ENCODE measurements around the gene RHEX. TPM values are rescaled to one million over a fixed set of nuclear protein-coding genes. Genes with fewer than 3 reads are reported as not detected.

RHEX gene
- total RNA-seq, 1 donor from 2014 or later, result 0.43 TPM

DNA sequence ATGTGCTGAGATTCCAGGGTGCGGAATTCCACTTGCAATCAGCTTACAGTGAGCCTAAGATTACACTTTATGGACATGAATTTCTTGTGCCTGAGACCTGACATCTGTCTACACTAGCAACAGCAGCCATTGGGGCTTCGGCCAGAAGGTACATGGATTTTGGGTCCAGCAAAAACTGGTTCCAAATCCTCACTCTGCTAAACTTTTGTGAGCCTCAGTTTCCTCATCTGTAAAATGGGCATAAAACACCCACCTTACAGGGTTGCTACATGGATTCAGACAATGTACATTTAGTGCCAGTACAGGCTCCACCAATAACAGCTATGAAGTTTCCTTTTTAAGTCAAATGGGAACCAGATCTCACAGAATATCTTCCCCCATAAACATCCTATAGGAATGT lies 30.8 kb downstream of the RHEX start:
- ATAC-seq (no peak), DNase-seq (ENCODE audit: low spot score) (no peak)

DNA sequence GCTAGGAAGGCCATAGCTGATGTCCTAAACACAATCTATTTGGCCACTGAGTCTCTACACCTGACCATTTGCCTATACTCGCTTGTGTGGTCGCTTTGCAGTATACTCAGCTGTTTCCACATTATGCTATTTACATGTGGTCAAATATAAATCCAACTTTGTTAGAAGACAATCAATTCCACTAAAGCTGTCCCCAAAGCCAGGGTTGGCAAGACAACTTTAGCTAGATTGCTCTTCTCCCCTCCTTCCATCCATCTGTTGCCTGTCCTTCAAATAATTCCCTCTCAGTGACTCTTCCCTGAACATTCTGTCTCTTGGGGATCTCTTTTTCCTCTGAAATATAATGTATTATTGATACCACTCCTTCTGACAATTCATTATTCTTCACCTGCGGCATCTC lies 34.1 kb downstream of the RHEX start:
- ATAC-seq (no peak), DNase-seq (ENCODE audit: low spot score) (no peak)

DNA sequence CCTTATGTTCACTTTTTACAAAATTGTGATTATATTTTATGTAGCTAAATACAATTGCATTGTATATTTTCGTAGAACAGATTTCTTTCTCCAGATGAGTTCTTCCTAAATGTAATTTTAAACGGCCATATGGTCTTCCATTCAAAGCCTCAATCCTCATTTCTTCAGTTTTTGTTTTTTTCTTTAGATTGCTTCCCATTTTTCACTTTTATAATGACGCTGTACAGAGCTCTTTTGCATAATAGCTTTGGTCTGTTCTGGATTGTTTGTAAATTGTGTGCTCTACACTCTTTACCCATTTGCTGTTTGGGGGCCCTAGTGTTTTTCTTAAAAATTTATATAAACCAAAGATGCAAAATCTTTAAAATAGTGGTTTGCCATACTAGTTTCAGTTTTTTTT lies 36.4 kb downstream of the RHEX start:
- no peak for DNase-seq (ENCODE audit: low spot score)

DNA sequence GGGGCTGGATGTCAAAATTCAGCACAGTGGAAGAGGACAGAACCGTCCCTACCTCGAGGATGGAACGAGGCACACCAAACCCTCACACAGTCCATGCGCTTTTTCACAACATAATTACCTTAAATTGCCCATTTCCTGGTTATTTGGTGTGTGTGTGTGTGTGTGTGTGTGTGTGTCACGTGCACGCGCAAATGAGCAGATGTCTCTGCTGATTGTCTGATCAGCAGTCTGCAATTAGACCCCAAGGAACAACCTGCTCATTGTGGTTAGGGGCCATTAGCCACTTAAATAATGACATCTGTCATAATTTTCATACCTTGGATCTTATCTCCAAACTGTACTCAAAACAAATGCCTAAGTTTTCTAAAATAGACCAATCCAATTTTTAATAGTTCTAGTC lies 41.1 kb downstream of the RHEX start:
- DNase-seq (ENCODE audit: low spot score), result no peak
- ATAC-seq, result no peak

More for the DNA sequence above, 36.4 kb downstream of the RHEX start:
- no peak for ATAC-seq

DNA sequence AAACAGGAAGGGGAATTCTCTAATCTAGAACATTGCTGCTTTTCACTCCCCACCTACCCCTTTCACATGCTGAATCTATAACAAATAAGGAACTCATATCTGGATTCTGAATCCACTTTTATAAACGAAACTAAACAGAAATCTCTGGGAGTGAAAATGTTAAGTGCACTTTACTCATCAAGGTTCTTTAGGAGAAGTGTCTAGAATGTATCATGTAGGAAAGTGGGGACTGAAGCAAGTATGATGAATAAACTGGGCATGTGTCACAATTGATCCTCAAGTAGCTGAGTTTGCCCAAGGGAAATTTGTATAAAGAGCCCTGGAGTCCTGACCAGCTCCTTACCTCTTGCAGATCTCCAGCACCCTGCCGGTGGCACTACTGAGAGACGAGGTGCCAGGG lies 44.4 kb downstream of the RHEX start:
- no peak for DNase-seq (ENCODE audit: low spot score)
- no peak for ATAC-seq

DNA sequence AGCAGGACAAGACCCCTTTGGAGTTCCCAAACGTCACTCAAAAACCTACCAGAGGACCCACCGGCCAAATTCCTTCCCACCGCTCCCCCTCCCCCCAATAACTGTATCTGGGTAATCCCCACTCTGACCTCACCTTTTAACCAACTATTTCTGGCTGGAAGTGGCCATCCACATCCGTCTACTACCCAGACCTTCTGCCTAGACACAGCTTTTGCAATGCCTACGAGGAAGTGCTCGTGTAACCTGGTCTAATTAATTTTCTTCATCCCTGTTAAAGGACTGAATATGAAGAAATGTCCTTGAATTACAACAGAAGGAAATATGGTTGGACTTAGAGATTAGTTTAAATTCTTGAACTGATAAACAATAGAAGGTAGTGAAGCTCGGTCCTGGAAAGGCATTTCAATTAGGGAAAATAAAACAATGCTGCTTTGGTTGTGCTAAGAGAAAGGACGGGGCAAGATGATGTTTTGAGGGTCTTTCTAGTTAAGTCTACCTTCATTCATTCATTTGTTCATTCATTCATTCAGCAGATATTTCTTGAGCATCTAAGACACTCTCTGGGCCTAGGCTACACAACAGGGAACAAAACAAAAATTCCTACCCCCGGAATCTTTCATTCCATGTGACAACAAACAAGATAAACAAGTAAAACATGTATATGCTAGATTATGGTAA lies 45.4 kb downstream of the RHEX start:
- DNase-seq (ENCODE audit: low spot score) (no peak), ATAC-seq (no peak)

DNA sequence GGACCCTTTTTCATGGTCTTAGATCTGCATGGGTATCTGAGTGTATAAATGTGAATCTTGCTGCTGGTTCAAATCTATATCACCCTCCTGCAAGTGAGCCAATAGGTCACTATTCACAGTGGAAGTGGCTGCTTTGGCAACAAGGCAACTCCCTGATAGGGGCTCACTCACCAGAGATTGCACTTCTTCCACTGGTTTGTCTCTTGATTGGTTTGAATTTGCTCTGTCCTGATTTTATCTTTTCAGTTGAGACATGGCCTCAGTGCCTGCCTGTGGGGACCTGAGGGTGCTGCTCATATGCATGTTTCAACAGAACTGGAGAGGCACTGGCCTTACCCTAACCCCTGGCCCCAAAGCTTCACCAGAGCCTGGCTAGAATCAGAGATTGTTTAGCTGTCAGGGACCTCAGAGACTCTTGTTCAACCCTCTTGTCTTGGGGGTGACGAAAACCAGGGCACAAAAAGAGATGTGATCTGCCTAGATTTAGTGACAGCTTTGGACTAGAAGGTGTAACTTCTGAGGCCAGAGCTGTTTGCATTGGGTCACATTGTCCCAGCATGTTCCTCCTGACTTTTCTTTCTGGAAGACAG lies 47.3 kb downstream of the RHEX start:
- DNase-seq (ENCODE audit: low spot score) (no peak), ATAC-seq (no peak)

DNA sequence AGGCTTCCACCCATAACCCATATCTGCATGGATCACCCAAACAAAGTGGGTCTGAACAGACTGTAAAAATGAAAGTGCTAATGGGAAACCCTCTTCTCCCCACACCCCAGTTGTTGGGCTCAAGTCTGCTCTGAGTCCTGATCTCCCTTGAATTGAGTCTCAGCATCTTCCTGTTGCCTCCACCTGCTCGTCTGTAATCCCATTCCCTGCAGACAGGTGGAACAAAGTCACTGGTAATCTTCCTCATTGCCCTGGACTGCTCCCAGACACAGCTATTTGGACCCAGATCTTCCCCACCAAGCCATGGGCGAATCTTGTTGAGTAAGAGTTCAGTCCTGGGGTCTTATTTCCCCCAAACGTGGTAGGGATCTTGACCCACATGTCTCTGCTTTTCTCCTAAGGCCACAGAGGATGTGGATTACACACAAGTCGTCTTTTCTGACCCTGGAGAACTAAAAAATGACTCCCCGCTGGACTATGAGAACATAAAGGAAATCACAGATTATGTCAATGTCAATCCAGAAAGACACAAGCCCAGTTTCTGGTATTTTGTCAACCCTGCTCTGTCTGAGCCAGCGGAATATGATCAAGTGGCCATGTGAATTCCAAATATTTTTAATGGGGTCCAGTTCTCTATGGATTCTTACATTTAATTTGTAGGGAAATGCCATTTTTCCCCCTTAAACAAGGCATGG lies 48.5 kb downstream of the RHEX start:
- ATAC-seq (no peak), DNase-seq (ENCODE audit: low spot score) (no peak)

DNA sequence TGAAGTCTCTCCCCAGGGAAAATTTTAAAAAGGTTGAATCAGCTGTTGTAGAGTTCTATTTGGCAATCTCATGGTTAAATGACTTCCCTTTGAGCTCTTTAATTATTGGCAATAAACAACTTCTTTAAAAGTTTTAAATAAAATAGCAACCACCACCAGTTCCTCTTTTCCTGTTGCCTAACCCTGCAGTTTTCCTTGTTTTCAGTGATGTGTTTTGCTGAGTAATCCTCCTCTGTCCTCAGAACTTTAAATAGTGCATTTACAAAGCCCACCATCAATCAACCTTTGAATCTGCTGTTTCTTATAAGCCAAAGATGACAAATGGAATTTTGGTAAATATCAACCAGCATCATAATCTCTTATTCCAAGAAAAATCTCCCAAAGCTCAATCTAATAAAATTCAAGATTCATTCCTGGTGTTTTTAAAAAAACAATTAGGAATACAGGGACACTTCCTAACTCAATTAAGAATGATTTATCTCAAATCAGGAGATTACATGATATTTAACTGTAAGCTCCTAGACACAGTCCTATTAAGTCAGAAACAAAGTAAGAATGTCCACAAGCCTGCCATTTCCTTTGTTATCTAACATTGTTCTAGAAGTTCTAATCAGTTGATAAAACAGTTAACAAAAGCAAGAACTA lies 49.4 kb downstream of the RHEX start:
- no peak for ATAC-seq

DNA sequence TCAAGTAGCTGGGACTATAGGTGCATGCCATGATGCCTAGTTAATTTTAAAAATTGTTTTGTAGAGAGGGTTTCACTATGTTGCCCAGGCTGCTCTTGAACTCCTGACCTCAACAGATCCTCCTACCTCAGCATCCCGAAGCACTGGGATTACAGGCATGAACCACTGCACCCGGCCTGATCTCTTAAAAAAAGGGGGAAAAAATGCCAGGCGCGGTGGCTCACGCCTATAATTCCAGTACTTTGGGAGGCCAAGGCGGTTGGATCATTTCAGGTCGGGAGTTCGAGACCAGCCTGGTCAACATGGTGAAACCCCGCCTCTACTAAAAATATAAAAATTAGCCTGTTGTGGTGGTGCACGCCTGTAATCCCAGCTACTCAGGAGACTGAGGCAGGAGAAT lies 51.0 kb downstream of the RHEX start:
- ATAC-seq (no peak), DNase-seq (ENCODE audit: low spot score) (no peak)

More for the DNA sequence above, 49.4 kb downstream of the RHEX start:
- no peak for DNase-seq (ENCODE audit: low spot score)

DNA sequence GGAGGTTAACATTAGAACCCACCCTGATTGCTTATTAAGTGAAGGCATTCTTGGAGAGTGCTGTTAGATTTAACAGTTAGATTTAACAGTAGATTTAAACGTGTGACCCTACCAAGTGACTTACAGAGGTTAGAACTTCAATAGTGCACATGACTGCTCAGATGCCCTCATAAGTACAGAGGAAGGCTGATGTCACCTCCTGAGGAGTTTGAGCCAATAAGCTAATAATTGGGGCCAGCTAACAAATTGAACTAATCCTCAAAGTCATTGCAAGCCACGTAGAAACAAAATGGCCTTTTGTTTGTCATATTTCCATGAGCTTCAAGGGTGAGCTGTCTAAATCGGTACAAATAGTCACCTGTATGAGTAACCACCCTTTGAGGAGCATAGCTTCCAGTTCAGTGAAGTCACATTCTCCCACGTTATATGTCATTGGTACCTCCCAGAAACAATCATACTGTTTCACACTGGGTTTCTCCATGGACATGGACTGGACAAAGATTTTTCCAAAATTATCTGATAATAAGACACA lies 52.6 kb downstream of the RHEX start:
- DNase-seq (ENCODE audit: low spot score) (no peak), ATAC-seq (no peak)

DNA sequence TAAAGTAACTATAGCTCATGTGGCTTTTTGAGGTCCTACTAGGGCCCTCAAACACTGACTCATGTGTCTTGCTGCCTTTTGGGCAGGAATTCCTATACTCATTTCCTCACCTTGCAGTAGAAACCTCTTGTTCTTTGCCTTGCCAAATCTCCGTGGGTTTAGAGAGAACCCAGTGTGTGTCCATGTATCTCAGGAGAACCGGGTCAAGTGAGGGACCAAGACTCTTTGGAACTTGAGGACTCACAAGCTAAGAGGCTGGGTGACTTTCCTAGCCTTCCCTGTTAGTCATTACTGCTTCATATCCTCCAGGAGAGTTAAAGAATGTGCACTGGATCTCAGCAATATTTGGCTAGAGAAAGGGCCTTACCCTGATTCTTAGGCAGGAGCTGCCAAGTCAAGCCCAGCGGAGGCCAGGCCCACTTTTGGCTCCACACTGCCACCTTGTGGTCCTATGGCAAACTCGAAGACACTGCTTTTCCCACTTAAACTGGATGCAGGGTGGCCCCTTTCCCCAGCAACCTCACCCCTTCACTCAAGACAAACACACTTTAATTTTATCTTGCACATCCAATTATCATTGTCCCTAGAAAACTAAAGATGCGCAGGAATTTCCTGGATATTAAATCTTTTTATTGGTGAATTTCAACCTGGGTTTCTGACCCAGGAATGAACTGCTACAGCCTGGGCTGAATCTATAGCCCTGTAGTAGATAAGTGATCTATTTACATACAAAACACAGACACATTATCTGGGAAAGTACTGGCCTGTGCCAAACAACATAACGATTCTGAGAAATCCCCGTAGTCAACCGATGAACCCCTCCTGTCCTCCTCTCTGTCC lies 53.6 kb downstream of the RHEX start:
- ATAC-seq (peak; percentile 98), DNase-seq (ENCODE audit: low spot score) (peak; percentile 78)

DNA sequence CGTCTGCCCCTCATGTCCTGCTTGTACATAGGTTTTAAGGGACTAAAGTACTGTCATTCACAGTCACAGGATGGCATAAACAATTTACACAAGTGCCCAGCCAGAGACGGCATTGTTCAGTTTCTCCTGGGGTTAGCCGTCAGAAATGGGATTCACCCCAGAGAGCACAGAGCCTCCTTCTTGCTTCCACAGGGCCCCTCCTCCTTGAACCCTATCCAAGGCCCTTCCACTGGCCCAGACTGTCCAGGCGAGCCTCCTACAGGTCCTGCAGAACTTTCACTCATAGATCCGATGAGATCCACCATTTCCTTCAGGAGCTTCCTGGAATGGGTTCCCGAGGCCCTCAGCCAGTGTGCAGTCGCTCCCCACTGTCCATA lies 54.2 kb downstream of the RHEX start:
- no peak for ATAC-seq
- no peak for DNase-seq (ENCODE audit: low spot score)

DNA sequence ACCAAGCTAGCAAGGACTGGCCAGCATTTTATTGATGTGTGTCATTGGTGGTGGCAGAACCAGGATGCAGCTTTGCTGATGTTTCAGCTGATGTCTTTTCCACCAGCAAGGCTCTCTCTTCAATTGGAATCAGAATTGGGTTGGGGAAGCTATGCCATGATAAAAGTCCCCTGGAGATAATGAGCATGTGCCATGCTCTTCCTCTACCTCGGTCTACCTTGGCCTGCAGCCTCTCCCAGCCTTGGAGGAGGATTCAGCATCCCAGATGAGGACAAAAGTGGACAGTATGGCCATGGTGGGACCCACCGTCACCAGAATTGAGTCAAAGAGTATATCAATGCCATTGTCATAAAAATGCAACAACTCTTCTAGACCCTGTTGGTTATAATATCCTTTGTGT lies 55.7 kb downstream of the RHEX start:
- ATAC-seq, result no peak
- DNase-seq (ENCODE audit: low spot score), result no peak

DNA sequence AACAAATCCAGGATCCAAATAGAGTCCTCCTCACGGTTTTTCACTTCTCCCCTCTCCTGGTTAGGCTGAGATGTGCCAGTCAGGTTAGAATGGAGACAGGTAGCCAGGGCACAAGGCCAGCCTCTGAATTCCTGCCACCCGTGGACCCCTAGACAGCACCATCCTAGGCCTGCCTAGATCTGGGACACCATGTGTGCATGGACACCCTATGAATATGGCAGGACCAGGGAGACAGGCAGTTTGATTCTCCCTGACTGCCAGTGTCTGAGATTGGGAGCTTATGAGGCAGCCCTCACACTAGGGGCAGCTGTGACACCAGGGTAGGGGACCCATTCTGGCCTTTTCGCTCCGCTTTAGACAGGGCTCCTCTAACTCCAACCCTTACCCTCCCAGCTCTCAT lies 56.7 kb downstream of the RHEX start:
- no peak for ATAC-seq
- no peak for DNase-seq (ENCODE audit: low spot score)

DNA sequence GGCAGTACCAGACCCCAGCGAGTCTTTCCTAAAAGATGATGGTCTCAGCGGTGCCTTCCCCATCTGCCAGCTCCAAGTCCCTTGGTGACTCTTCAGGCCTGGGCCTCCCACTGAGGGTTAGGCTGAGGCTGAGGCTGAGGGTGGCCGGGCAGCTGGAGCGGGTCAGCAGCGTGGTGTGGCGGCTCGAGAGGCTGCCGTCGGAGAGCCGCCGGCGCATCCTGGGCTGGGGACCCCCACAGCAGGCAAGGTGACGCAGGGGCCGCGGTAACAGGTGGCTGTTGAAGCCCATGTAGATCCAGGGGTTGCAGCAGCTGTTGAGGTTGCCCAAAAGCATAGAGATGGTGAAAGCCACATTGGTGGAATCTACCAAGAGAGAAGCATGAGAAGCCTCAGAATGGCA lies 57.2 kb downstream of the RHEX start:
- DNase-seq (ENCODE audit: low spot score), result no peak
- ATAC-seq, result no peak

DNA sequence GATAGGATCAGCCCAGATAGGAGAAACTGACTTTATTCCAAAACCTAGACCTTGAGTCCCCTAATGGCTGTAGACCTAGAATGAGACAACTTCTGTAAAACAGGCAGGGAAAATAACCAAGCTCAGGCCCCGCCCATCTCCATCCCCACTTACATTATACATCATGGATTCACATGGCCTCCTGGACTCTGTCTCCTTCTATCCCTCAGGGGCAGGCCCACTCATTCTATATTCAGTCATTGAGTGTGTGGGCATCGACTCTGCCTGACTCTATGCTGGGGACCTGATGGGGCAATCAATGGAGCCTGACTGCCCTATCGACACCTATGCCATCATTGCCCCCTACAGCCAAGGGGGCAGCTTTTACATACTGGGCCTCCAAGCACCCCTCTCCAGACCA lies 57.8 kb downstream of the RHEX start:
- ATAC-seq, result no peak

DNA sequence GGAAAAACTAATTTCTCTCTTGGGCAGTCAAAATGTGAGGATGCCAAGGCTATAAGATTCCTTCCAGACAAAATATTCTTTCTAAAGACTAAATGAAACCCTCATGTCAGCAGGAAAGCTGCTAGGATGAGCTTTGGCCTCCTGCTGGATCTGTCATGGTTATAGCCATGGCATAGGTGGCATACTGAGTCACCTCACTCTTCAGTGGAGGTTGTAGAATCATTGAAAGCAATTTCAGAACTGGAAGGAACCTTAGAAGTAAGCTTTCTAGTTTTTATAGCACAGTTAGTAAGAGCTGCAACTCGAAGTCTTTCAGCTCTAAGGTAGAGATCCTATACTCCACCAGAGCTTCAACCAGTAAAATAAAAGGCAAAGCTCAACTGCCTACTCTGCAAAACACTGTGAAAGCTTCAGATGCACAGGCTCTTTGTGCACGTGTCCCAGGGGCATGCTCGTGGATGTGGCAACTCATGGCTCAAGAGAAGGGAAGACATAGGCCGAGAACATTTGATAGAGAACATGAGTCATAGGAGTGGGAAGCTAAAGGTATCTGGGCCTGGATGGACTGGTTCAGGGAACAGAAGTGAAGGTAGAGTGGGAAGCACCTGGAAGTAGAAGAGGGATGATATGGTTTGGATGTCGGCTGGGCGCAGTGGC lies 58.4 kb downstream of the RHEX start:
- ATAC-seq (no peak), DNase-seq (ENCODE audit: low spot score) (peak; percentile 27)

More for the DNA sequence above, 57.8 kb downstream of the RHEX start:
- peak; percentile 35 for DNase-seq (ENCODE audit: low spot score)

DNA sequence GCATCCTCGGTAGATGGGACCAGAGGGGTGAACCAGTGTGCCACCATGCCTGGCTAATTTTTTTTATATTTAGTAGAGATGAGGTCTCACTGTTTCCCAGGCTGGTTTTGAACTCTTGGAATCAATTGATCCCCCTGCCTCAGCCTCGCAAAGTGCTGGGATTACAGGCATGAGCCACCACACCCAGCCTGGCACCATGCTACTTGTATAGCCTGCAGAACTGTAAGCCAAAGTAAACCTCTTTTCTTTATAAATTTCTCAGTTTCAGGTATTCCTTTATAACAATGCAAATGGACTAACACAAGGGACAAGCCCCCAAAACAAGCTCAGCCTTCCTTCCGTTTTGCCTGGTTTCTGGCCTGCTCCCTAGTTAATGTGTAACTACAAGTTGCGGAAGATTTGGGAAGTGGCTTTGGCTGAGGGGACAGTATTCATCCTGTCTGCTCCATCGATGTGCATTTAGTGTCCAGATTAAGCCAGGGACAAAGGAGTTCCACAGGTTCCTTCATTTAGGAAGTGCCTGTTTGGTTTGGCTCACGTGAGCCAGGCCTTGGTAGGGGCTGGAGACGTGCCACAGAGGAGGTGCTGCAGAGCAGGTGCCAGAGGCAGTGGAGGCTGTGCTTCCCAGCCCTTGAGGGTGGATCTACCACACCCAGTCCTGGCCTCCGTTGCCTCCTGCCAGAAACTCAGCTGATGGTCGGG lies 59.8 kb downstream of the RHEX start:
- ATAC-seq (peak; percentile 78), DNase-seq (ENCODE audit: low spot score) (peak; percentile 60)

Data from left lobe of liver (tissue), 2 donors.